OCI-LY3 (cell line): ENCODE measurements around the gene ZPLD1.

ENCODE experiments used
- CTCF ChIP-seq: fragments of 200-600, 300-600 bp; sonication (generic); IDR thresholded peaks from 2 replicates; pipeline ENCODE4 v1.5.1; 2014; ENCODE audit warnings: antibody characterized with exemption, low read length, low read depth
- EZH2phosphoT487 ChIP-seq: fragments of 200-600 bp; shearing (Covaris generic); IDR thresholded peaks from 2 replicates; pipeline ENCODE4 v1.6.1; 2018; ENCODE audit warnings: antibody characterized with exemption, mixed run types, low read depth

GRCh38 chr3:102511168-102511567 is 76.4 kb downstream of the ZPLD1 start:
- TF ChIP-seq CTCF (no peak), EZH2phosphoT487 (no peak)
